HG03432 (cell line): Measurements from ENCODE around the gene REG4.
A peak's percentile ranks its signal among the peaks of the same experiment; 100 is the strongest.
"Not testable (repeated sequence)": the region's sequence is repeated elsewhere in the genome, so short reads cannot be mapped to it uniquely, and the experiment has no call there.

Experiments used
- ATAC-seq: cut with Tn5 transposase; IDR thresholded peaks from one replicate; pipeline ENCODE4 v1.9.1; 2021; ENCODE audit warnings: mild to moderate bottlenecking, moderate library complexity; ENCODE audit not compliant: unreplicated experiment

The REG4 gene

DNA sequence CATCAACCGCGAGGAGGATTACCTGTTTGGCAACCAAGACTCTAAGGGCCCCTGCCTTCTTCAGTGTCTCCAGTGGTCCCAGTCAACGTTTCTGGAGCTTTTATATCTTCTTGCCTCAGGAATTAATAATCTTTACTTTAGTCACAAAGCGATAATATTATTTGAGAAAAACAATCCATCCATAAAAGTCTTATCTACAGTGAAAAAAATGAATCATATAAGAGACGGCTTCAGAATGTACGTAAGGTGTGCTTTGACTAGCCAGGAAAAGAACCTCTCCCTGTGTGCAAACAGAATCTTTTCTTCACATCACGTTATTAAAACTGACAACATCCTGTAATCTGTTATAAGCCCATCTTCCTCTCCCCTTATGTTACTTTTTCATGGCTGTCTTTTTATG, at the start of gene REG4:
Gene REG4, minus strand, starts transcription at position 74 of the 400 bp plus-strand sequence. CDS start 2,691 bp downstream, outside the sequence.
- no peak for ATAC-seq

- ATAC-seq: no peak
Observed at GRCh38 chr1:119859647-119860046, 48.4 kb upstream of the REG4 start.

- not testable (repeated sequence) for ATAC-seq
Observed at GRCh38 chr1:119858556-119859214, 47.4 kb upstream of the REG4 start.

GRCh38 chr1:119858126-119858525, 46.9 kb upstream of the REG4 start:
- no peak for ATAC-seq

DNA sequence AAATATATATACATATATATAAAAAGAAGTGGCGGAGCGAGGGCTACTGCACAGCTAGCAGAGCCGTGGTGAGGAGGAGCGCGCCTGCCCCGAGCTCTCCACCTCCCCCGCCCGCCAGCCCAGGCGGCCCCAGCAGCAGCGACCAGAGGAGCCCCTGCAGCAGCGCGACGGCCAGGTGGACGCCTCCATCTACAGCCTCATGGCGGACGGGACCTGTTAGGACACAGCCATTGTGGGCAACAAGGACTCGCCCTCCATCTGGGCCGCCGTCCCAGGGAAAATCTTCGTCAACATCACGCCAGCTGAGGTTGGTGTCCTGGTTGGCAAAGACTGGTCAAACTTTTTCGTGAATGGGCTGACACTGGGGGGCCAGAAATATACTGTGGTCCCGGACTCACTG, 41.9 kb upstream of the REG4 start:
- ATAC-seq: no peak

DNA sequence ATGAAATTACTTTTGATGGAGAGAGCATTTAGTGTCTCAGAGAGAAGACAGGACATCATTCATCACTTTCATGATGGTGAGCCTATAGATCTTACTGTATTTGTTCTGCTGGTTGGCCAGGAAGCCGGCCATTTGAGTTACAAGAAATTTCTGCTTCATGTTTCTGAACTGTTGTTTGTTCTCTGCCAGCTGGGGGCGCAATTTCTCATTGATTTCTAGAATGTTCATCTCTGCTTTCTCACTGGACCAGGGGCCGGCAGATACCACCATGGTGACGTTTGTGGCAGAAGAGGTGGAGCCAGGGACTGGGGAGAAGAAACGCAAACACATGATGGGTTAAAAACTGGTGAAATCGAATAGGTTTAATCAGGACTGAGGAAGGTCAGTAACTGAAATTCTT, 32.9 kb upstream of the REG4 start:
- ATAC-seq: not testable (repeated sequence)

GRCh38 chr1:119841306-119841705, 30.0 kb upstream of the REG4 start:
- no peak for ATAC-seq

- ATAC-seq: no peak
Observed at GRCh38 chr1:119840745-119841144, 29.5 kb upstream of the REG4 start.

DNA sequence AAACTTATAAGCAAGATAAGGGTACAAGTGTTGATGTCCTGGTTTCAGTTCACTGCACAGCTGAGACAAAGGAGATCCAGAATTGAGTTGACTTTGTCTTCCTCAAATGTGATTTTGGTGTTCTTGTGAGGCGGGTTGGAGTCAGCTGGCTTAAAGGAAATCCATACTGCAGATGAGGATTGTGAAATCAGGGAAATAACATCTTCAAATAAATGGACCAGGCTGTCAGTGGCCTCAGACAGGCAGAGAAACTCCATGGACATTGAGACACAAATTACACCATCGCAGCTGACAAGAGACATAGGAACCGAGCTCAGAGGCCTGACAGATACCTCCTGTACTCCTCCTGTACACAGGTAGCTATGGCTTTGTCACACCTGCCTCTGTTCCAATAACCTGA, 27.0 kb upstream of the REG4 start:
- ATAC-seq: no peak

DNA sequence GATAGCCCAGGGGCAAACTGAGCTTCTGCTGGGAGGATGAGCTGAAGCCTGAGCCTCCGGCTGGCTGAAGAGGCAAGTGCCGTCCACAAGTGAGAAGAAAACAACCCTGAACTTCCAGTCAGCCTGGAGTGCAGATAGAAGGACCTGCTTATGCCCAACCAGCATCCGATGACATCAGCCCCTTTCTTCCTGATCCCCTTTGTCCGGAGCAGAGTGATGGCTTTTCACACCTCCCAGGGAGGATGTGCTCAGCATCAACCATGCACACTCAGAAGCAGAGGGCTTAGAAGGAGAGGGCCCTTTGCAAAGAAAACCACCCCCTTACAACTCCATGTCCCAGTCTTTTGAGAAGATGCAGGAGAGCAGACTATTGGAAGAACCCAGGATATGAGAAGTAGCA, 23.7 kb upstream of the REG4 start:
- no peak for ATAC-seq

DNA sequence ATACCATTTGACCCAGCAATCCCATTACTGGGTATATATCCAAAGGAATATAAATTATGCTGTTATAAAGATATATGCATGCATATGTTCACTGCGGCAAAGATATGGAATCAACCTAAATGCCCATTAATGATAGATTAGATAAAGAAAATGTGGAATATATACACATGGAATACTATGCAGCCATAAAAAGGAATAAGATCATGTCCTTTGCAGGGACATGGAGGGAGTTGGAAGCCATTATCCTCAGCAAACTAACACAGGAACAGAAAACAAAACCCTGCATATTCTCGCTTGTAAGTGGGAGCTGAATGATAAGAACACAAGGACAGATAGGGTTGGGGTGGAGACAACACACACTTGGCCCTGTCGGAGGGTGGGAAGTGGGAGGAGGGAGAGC, 19.8 kb upstream of the REG4 start:
- ATAC-seq: no peak

- ATAC-seq: no peak
Observed at GRCh38 chr1:119829625-119830024, 18.4 kb upstream of the REG4 start.

DNA sequence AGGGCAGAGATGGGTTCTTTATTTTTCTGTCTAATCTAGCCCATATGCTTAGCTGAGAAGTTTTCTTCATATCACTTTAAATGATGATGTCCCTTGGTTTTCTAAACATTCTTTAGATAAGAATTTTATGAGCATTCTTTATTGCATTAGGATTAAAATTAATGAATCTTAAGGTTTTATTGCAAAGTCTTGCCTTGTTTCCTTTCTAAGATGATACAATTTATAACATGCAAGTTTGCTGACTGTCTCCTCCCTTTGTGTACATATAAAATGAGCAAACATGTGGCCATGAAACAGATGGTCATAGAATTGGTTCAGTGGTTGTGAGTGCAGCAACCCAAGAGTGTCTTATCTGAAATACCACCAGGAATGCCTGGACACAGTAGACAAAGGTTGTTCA, 17.7 kb upstream of the REG4 start:
- not testable (repeated sequence) for ATAC-seq

DNA sequence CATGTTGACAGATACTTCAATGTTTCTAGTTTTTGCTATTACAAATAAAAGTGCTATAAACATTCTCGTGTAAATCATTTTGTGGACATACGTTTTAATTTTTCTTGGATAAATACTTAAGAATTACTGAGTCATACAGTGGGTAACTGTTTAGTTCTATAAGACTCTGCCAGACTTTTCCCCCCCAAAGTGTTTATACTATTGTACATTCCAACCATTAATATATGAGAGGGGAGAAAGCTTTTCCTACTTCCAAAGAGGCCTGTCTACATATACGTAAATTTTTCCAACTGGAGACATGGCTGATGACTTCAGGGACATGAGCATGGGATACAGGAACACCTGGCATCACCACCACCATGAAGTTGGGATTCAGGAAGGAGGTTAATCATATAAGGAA, 17.0 kb upstream of the REG4 start:
- ATAC-seq: no peak

DNA sequence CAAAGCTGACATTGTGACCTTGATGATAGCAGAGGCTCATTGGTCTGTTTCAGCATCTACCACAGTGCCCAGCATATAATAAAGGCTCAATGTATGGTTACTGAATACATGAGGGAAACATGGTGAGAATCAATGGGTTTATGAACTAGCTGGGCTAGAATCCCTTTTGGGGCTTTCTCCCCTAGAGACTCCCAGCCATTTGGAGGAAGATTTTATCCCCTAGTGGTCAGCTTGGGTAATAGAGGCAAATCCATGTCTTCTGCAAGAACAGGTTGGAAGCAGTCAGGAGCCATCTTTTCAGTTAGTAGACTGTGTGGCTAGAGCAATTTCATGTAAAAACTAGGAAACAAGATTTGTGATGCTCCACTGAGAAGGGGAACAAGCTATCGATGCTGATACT, 15.8 kb upstream of the REG4 start:
- ATAC-seq: no peak

DNA sequence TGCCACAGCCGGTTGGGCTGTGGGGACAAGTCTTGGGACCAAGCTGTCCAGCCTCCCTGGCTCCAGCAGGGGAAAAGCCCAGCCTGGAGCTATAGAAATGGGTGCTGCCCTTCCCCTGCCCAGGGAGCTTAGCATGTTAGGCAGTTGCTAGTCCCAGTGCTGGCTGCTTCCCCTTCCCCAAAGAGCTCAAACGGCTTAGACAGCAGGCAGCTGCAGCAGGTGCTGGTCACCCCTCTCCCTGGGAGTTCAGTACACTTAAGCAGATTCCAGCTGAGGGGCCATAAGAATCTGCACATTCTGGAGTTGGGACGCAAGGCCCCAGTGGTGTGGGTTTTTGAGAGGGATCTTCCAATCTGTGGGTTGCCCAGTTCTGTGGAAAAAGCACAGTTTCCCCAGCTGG, 11.1 kb upstream of the REG4 start:
- no peak for ATAC-seq

DNA sequence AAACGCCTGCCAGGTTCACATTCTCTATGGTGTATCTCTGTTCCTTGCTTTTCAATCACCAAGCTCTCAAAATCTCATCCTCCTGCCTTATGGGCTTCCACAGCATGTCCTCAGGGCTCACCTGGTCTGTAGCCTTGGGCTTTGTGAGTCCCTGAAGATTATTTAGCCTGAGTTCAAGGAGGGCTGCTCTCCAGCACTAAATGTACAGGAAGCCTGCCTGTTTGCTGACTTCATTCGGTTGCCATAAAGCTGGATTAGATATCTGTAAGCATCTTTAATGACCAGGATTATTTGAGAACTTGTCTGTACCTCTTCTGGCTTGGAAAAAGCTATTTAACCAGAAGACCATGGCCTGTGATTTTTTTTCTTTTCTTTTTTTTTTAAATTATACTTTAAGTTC, 6.9 kb upstream of the REG4 start:
- ATAC-seq: no peak

DNA sequence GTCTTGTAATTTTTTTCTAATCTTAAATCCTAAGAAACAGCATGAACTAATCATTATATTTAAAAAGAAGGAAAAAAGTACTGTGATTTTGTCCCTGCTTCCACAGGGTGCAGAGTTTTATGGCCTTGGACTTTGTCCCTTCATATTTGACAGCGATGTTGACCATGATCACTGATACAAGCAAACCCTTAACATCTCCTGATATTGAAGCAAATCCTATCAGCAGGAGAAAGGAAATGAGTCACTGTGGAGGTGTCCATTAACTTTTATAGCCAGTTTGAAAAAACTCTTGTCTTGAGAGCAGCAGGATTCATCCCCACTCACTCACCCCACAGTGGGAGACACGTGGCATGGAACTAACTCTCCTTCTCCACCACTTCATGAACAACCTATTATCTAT, 5.1 kb upstream of the REG4 start:
- no peak for ATAC-seq

DNA sequence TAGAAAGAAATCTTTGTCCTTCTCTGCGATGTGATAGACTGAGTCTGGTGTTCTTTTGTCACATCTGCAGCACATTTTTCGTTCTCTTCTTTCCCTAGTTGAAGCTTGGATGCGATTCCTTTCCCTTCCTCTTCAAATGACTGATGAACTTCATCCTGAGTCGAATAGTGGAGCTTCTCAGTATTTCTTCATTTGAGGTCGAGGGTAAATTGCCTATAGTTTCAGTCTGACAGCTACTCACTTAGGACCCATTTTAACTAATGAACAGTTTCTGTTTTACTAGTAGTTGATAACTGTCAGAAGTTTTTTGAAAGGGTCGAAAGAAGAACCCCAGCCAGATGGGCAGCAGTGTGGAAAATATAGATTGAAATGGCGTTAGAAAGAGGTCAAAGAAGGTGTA, 4.7 kb upstream of the REG4 start:
- ATAC-seq: no peak

DNA sequence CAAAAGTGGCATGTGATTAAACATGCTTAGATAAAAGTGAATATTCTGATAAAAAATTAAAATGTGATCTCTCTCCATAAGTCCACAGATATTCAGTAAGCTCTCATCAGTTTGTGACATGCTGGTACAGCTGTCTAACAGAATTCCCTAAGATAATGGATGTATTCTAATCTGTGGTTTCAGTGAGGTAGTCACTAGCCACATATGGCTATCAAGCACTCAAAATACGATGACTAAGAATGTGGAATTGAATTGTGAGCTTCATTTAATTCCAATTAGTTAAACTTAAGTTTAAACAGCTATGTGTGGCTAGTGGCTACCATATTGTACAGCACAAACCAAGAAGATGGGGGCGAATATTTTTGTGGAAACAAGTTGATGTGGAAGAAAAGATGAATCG, 4.1 kb upstream of the REG4 start:
- ATAC-seq: no peak

DNA sequence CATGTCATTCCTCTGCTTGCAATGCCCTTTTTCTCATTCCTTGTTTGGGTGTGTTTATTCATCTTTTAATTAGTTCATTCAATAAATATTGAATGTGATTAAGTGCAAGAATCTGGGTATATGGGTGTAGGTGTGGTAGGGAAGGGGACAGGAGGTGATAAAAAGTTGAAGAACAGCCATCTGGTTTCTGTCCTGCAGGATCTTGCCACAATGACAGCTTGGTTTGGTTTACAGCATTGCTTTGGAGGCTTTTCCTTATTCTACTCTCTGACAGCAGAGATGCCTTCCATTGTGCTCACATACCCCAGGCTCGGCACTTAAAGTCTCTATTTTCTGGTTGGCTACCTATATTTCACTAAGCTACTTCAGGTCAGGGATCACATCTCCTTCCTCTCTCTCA, 3.0 kb upstream of the REG4 start:
- no peak for ATAC-seq

DNA sequence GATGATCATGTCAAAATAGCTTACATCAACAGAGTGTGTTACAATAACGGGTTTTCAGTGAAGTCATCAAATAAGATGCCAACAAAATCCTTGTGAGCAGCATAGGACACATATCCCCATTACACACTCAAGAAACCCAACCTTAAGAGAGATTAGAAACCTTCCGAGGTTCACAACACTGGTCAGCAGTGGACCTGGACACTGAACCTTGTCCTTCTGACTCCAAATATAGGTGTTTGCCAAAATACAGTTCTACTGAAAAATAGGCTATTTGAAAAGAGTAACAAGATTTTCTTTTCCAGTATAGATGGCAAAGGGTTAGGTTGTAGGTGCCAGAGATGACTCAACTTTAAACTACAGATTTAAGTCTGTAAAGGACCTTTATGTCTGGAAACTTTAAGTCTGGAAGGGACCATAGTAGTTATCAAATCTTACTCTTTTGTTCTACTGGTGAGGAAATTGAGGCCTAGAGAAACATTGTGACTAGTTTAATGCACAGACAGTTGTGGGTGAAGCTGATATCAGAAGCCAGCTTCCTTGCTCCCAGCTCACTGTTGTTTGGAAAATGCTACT, 811 bp upstream of the REG4 start:
- no peak for ATAC-seq

DNA sequence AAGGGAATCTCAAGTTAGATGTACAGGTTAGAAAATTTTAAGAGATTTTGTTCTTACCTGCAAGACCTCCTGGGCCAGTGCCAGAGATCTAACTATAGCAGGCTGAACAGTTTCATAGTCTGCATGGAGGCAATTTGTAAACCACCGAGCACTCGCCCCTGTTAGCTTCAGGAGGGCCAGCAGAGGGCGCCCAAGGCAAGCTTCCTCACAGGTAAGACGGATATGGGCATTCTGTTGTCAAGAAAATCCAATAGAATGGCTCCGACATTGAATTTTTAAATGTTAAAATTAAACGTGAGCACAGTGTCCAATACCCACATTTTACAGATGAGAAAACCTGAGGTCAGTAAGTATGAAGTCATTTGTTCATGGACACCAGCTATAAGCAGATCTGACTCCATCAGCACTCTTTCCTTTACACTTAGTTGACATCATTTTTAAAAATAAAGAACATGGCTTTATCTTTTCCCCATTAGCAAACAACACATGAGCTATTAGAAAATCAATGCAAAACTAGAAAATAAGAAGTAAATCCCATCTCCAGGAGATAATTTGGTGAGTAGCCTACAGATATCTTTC, 2.2 kb downstream of the REG4 start:
- peak; percentile 79 for ATAC-seq
